SK-MEL-5 (cell line): ENCODE results near the gene DNAJB1. TPM values are rescaled to one million over a fixed set of nuclear protein-coding genes. Genes with fewer than 3 reads are reported as not detected.
"Not testable (repeated sequence)": the region's sequence is repeated elsewhere in the genome, so short reads cannot be mapped to it uniquely, and the experiment has no call there.

ENCODE experiments used
- DNase-seq: peaks from one replicate; pipeline ENCODE4 v3.0.0-alpha.2; 2016; ENCODE audit warnings: low read depth, low spot score
- in situ Hi-C: cut with HindIII; loops from 2 replicates; pipeline ENCODE4 v1.10.0; 2016; ENCODE audit warnings: low sequenced_read_pairs, high pct_unique_total_duplicates, low pct_unique_long_range_greater_than_20kb
- polyA plus RNA-seq, 2 experiments: library from polyadenylated mRNA; depleted of rRNA; stranded (reverse); fragments of >200 nt; gene quantifications; 2 replicates each; pipeline ENCODE4 v1.2.3, GENCODE V29; 2015
- total RNA-seq: library from RNA; depleted of rRNA; stranded (reverse); fragments of >200 nt; shearing (Covaris generic); gene quantifications from 2 replicates; pipeline ENCODE4 v1.2.3, GENCODE V29; 2014; rRNA removed

Gene DNAJB1
- total RNA-seq, result 96.8 and 105 TPM in 2 replicates
- polyA plus RNA-seq (2015; cell fraction: cytosol; rRNA removed), result 124 and 131 TPM in 2 replicates
- polyA plus RNA-seq (2015; cell fraction: nucleus; rRNA removed), result 30.4 and 32.4 TPM in 2 replicates

DNA sequence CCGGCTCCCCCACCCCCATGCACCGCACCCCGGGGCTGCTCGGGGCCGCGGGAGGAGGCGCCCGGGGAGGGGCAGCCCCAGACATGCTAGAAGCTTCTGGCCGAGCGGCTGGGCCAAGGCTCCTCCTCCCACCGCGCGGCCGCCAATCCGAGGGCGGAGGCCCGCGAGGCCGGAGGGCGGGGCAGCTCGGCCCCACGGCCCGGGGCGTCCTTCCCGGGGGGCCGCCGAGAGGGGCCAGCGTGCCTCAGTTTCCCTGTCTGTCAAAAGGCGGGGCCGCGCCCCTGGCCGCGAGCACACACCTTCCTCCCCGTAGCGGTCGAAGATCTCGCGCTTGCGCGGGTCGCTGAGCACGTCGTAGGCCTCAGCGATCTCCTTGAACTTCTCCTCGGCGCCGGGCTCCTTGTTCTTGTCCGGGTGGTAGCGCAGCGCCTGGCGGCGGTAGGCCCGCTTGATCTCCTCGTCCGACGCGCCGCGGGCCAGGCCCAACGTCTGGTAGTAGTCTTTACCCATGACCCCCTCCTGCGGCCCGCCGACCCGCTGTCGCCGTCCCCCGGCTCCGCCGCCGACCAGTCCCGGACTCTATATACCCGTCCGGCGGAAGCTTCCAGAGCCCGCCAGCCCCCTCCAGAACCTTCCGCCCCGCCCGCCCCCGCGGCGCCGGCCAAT lies at the start of gene DNAJB1:
Gene DNAJB1 (minus strand): TSS at position 558 of the 666 bp plus-strand sequence. CDS start 48 bp downstream, at position 510.
- in situ Hi-C loops, result no loop called here
- DNase-seq, result peak; percentile 58

DNA sequence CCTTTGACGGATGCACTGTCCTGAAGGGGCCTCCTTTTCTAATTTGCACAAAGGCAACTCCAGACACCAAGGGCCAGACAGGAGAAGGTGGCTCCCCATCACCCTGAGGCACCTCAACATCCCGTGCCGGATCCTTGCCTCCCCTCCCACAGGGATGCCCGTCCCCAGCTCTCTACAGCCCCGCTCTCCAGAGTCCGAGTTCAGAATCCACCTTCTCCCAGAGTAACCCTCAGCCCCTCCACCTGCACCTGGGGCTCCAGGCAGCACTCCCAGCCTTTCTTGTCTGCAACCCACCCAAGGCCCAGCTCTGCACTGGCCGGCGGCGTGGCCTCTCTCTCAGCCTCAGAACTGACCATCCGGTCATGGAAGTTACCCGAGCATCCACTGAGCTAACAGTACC lies 48.9 kb upstream of the DNAJB1 start:
- no peak for DNase-seq
- in situ Hi-C loops, result no loop called here

GRCh38 chr19:14566712-14567077 lies 48.5 kb upstream of the DNAJB1 start:
- DNase-seq, result no peak
- in situ Hi-C loops, result no loop called here

GRCh38 chr19:14565765-14566711 lies 47.8 kb upstream of the DNAJB1 start:
- DNase-seq, result no peak
- in situ Hi-C loops, result no loop called here

- DNase-seq, result no peak
- in situ Hi-C loops, result no loop called here
Observed at GRCh38 chr19:14565298-14565679, 47.1 kb upstream of the DNAJB1 start.

DNA sequence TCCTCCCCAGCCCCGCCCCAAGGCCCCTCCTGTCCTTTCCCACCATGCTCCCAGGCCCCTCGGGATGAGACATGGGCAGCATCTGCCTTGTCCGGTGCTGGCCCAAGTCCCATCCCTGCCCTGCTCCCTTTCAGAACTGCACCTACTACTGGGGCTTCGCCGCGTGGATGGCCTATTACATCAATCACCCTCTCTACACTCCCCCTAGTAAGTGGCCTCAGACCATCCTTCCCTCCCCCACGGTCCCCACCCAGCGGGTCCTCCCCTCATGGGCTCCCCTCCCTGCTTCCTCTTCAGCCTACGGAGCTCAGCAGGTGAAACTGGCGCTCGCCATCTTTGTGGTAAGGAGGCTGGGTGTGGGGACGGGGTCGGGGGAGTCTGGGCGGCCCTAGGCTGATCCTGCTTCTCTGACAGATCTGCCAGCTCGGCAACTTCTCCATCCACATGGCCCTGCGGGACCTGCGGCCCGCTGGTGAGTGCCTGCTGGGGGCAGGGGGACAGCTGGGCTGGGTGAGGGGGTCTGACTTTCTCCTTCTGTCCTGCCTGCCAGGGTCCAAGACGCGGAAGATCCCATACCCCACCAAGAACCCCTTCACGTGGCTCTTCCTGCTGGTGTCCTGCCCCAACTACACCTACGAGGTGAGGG lies 46.6 kb upstream of the DNAJB1 start:
- DNase-seq, in situ Hi-C loops: not testable (repeated sequence)

- peak; percentile 63 for DNase-seq
- in situ Hi-C loops, result no loop called here
Observed at GRCh38 chr19:14563989-14564651, 45.9 kb upstream of the DNAJB1 start.

DNA sequence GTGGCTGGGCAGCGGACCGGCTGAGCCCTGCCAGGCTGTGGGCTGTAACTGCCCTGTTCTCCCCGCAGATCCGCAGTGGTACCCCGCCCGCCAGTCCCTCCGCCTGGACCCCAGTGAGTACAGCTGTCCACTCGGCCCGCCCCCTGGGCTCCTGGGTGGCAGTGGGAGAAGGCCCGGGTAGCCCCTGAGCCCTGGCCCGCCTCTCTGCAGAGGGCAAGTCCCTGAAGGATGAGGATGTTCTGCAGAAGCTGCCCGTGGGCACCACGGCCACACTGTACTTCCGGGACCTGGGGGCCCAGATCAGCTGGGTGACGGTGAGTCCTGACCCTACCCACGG lies 45.4 kb upstream of the DNAJB1 start:
- no peak for DNase-seq
- in situ Hi-C loops, result no loop called here

DNA sequence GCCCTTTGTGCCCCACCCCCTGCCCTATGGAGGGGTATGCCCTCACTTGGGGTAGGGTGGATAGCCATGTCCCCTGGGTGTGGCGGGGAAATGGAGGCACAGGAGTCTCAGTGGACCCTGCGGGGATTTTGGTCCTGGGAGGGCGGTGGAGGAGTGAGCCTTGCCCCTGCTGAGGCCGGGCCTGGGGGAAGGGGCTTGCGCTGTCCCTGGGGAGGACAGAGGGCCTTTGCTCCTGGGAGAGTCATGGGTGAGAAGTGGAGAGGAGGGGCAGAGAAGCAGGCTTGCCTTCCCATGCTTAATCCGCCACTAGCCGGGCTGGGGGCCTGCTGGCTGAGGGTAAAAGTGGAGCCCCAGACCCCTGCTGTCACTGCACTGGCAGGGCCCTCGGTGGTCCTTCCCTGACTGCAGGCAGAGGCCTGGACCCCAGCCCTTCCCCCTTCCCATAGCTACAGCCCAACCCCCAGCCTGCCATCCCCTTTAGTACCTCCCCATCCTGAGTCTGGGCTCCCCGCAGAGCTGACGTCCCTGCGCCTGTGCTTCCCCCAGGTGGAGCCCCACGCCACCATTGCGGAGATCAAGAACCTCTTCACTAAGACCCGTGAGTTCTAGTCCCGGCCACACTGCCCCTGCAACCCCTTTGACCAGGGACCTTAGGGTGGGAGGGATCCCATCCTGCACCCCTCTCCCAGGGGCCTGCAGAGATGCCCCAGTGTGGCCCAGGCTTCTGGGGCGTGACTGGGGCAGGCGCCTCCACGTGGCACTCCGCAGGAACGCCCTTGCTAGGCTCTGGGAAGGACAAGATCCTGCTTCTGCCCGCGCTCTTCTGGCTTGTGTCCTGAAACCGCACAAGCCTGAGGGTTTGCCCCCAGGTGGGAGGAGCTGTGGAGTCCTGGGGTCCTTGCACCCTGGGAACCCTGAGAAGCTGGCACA lies 44.7 kb upstream of the DNAJB1 start:
- in situ Hi-C loops, result no loop called here
- DNase-seq, result no peak

GRCh38 chr19:14561847-14562351 lies 43.7 kb upstream of the DNAJB1 start:
- DNase-seq, result no peak
- in situ Hi-C loops, result no loop called here

- in situ Hi-C loops, result no loop called here
- DNase-seq, result no peak
Observed at GRCh38 chr19:14561249-14561648, 43.1 kb upstream of the DNAJB1 start.

GRCh38 chr19:14560776-14561108 lies 42.5 kb upstream of the DNAJB1 start:
- in situ Hi-C loops, result no loop called here
- DNase-seq, result no peak

DNA sequence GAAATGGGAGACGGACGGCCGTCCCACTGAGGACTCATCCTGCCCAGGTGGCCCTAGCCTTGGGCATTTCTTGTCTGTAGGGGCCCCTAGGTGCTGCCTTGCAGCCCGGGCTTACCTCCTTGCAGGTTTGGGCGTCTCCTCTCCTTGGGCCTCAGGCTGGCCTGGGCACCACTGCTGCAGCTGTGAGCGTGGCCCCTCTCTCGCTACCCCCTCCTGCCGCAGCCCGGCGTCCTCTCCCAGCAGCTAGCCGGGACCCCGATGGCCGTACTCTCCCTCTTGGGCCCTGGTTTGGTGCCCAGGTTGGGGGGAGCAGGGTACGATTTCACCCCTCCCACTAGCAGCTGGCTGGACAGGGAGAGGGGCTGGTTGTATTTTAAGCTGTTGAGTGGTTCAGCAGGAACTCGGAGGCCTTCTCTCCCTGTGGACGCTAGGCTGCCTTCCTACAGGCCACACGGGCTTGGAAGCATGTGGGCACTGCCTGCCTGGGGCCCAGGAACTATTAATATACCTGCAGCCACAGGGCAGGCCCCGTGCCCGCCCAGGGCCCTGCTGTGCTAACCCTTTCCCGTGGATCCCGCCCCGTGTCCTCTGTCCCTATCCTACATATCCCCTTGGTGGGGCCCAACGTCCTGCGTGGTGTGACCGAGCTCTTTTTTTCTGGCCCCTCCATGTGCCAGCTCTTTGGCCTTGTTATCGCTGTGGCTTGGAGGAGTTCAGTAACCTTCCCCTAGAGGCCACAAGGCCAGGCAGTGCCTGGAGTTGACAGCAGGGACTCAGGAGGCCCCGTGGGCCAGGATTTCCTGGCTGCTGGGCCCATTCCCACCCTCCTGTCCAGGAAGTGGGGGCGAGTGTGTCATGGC lies 41.9 kb upstream of the DNAJB1 start:
- DNase-seq, result no peak
- in situ Hi-C loops, result no loop called here

DNA sequence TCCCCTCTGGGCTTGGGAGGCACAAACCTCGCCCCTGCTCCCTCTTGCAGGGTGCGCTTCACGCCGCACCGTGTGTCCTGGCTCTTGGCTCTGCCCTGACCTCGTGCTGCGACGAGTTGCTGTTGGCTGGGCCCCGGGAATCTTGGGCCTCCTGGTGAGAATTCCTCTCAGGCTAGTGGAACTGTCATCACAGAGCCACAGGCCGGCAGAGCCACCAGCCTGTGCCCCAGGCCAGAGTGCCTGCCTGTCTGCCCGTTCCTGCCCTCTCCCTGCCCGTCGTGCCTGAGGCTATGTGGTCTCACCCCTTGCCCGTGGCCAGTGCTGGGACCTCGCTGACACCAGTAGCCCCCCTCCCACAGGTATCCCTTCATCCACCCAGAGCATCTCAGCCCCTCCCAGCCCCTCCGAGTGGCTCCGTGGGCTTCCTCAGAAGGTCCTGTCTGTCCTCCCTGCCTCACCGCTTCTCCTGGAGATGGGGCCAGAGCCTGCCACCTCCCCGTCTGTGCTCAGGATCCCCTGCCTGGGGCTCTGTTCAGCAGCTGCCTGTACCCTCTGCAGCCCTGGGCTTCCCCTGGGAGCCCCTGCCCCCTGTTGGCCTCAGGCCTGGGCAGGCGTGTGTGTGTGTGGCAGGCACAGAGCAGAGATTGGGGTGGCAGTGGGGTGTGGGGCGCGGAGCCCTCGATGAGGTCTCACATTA lies 40.3 kb upstream of the DNAJB1 start:
- DNase-seq, result no peak
- in situ Hi-C loops, result no loop called here

DNA sequence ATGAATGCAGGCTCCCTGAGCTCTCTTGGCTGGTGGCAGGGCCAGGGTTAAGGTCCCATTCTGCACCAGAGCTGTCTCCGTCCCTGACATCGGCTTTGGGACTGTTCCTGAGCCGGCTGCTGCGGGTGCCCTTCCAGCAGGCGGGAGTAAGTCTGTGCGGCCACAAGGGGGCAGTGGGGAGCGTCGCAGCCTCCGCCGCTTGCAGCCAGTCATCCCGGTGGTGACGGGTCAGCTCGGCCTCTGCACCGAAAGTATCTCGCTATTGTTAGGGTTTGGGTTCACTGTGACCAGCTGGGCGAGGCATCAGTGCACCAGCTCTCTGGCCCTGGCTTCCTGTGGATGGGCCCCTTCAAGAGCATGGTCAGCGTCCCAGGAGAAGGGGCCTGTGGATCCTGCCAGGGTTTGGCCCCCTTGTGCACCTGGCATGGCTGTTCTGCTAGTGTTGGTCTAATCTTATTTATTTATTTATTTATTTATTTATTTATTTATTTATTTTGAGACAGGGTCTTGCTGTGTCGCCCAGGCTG lies 38.5 kb upstream of the DNAJB1 start:
- DNase-seq, result peak; percentile 68
- in situ Hi-C loops, result no loop called here
